T-helper 1 cell (primary cell): ENCODE measurements around the gene ASB17.
"Not testable (repeated sequence)": the region's sequence is repeated elsewhere in the genome, so short reads cannot be mapped to it uniquely, and the experiment has no call there.

Experiments
- DNase-seq, 5 donors: peaks; one replicate each; pipeline ENCODE4 v3.0.0-alpha.2; 2012 to 2020
- total RNA-seq, 4 donors: gene quantifications; one replicate each; lab custom pipeline; 2026; lab: John Stamatoyannopoulos, UW

Gene ASB17
- 0 reads per million in 4 donors for total RNA-seq

- DNase-seq: no peak
Observed at GRCh38 chr1:75932304-75932703, at the start of gene ASB17. TSS of gene ASB17 (minus strand) at chr1:75932404. CDS start at chr1:75932291, 113 bp downstream.

- DNase-seq: no peak
Observed at GRCh38 chr1:75980972-75981897, 49.0 kb upstream of the ASB17 start.

- DNase-seq: no peak
Observed at GRCh38 chr1:75970631-75971030, 38.4 kb upstream of the ASB17 start.

- DNase-seq: no peak
Observed at GRCh38 chr1:75969550-75969949, 37.3 kb upstream of the ASB17 start.

- DNase-seq: no peak
Observed at GRCh38 chr1:75967719-75968118, 35.5 kb upstream of the ASB17 start.

- no peak for DNase-seq
Observed at GRCh38 chr1:75964760-75965408, 32.7 kb upstream of the ASB17 start.

- DNase-seq: not testable (repeated sequence)
Observed at GRCh38 chr1:75964110-75964759, 32.0 kb upstream of the ASB17 start.

- DNase-seq: no peak
Observed at GRCh38 chr1:75954586-75954985, 22.4 kb upstream of the ASB17 start.

GRCh38 chr1:75953461-75953860, 21.3 kb upstream of the ASB17 start:
- DNase-seq: no peak

GRCh38 chr1:75952016-75952415, 19.8 kb upstream of the ASB17 start:
- DNase-seq: no peak

GRCh38 chr1:75950176-75950575, 18.0 kb upstream of the ASB17 start:
- no peak for DNase-seq

- not testable (repeated sequence) for DNase-seq
Observed at GRCh38 chr1:75943037-75943436, 10.8 kb upstream of the ASB17 start.

- no peak for DNase-seq
Observed at GRCh38 chr1:75937034-75937433, 4.8 kb upstream of the ASB17 start.

GRCh38 chr1:75922698-75923097, 9.5 kb downstream of the ASB17 start:
- no peak for DNase-seq

GRCh38 chr1:75916834-75917233, 15.4 kb downstream of the ASB17 start:
- no peak for DNase-seq

GRCh38 chr1:75908717-75909152, 23.5 kb downstream of the ASB17 start:
- DNase-seq: no peak

- no peak for DNase-seq
Observed at GRCh38 chr1:75901371-75901770, 30.8 kb downstream of the ASB17 start.

- no peak for DNase-seq
Observed at GRCh38 chr1:75884437-75884836, 47.8 kb downstream of the ASB17 start.

- DNase-seq: no peak
Observed at GRCh38 chr1:75879985-75880384, 52.2 kb downstream of the ASB17 start.

- no peak for DNase-seq
Observed at GRCh38 chr1:75870951-75871350, 61.3 kb downstream of the ASB17 start.
